H1 (cell line): ENCODE data around the gene TBX2. TPM values are rescaled to one million over a fixed set of nuclear protein-coding genes. Genes with fewer than 3 reads are reported as not detected.
"Not testable (repeated sequence)": the region's sequence is repeated elsewhere in the genome, so short reads cannot be mapped to it uniquely, and the experiment has no call there.

Experiments
- CTCF ChIA-PET: fragments of 300-600 bp; sonication (Branson Sonifier 250); formaldehyde crosslinking; loops from one replicate; lab custom pipeline; 2021; ENCODE audit not compliant: partially characterized antibody; lab: Charles Lee
- POLR2A ChIA-PET: fragments of 300-600 bp; sonication (Branson Sonifier 250); formaldehyde crosslinking; loops from one replicate; lab custom pipeline; 2021; ENCODE audit warnings: inconsistent platforms; ENCODE audit not compliant: partially characterized antibody; lab: Charles Lee
- DNase-seq, 2 experiments: peaks; one replicate each; pipeline versions ENCODE4 v3.0.0 to v3.0.0-alpha.2; 2010 to 2022; ENCODE audit warnings: low spot score in 2 of 2, low read depth in 1 of 2, mixed read lengths in 1 of 2
- FAIRE-seq: peaks from 2 replicates; lab custom pipeline; 2011; peaks lifted over from hg19 to GRCh38; lab: Jason Lieb, UNC
- H2AFZ ChIP-seq: 2 replicates; pipeline ENCODE4 v1.8.1; 2012; ENCODE audit warnings: low read length, inconsistent platforms
- H2AK5ac ChIP-seq: 2 replicates; pipeline ENCODE4 v1.6.1; 2013; ENCODE audit warnings: low read depth, low read length
- H2BK120ac ChIP-seq: replicated peaks from 2 replicates; pipeline ENCODE3; 2013; ENCODE audit warnings: low read depth, low read length, inconsistent platforms
- H2BK12ac ChIP-seq: 2 replicates; pipeline ENCODE4 v1.6.1; 2013; ENCODE audit warnings: low read depth, low read length
- H2BK15ac ChIP-seq: 2 replicates; pipeline ENCODE4 v1.6.1; 2013; ENCODE audit warnings: low read length
- H2BK20ac ChIP-seq: 2 replicates; pipeline ENCODE4 v1.6.1; 2013; ENCODE audit warnings: low read length
- H2BK5ac ChIP-seq: 2 replicates; pipeline ENCODE4 v1.6.1; 2013; ENCODE audit warnings: low read depth, low read length
- H3K14ac ChIP-seq: 2 replicates; pipeline ENCODE4 v1.6.1; 2013; ENCODE audit warnings: inconsistent platforms; ENCODE audit not compliant: insufficient read length
- H3K18ac ChIP-seq: 2 replicates; pipeline ENCODE4 v1.6.1; 2013; ENCODE audit warnings: low read length; ENCODE audit errors: extremely low read depth
- H3K23ac ChIP-seq: 2 replicates; pipeline ENCODE4 v1.6.1; 2013; ENCODE audit warnings: inconsistent platforms; ENCODE audit not compliant: insufficient read length
- H3K23me2 ChIP-seq: 2 replicates; pipeline ENCODE4 v1.6.1; 2013; ENCODE audit warnings: low read depth, low read length
- H3K27ac ChIP-seq: 2 replicates; pipeline ENCODE4 v1.6.1; 2011; ENCODE audit warnings: low read depth, low read length, inconsistent platforms
- H3K27me3 ChIP-seq, 4 experiments: replicated peaks in 1 of 4; 1 replicate in 1 of 4; 2 replicates in 3 of 4; pipeline versions ENCODE4 v1.6.1 to v1.8.1; 2011 to 2013; ENCODE audit warnings: low read length in 3 of 4, mild to moderate bottlenecking in 3 of 4, inconsistent platforms in 2 of 4, mixed read lengths in 2 of 4, moderate library complexity in 1 of 4; ENCODE audit not compliant: control insufficient read depth in 3 of 4, insufficient read depth in 3 of 4; ENCODE audit errors: extremely low read depth in 1 of 4
- H3K36me3 ChIP-seq, 4 experiments: 2 replicates each; pipeline versions ENCODE4 v1.6.1 to v1.8.1; 2011 to 2013; ENCODE audit warnings: mild to moderate bottlenecking in 4 of 4, low read length in 3 of 4, moderate library complexity in 2 of 4, control low read depth in 1 of 4, inconsistent platforms in 1 of 4; ENCODE audit not compliant: insufficient read depth in 4 of 4, control insufficient read depth in 2 of 4
- H3K4ac ChIP-seq: replicated peaks from 2 replicates; pipeline ENCODE3; 2013; ENCODE audit warnings: low read length, low read depth, mixed read lengths, inconsistent platforms; ENCODE audit not compliant: insufficient read length
- H3K4me1 ChIP-seq, 4 experiments: replicated peaks in 1 of 4; 1 replicate in 1 of 4; 2 replicates in 3 of 4; pipeline versions ENCODE4 v1.6.1 to v1.8.1; 2011 to 2013; ENCODE audit warnings: low read length in 3 of 4, inconsistent platforms in 2 of 4, mixed read lengths in 1 of 4; ENCODE audit not compliant: insufficient read depth in 4 of 4, control insufficient read depth in 3 of 4
- H3K4me2 ChIP-seq, 2 experiments: 2 replicates each; pipeline versions ENCODE4 v1.6.1 to v1.8.1; 2011 to 2013; ENCODE audit warnings: low read depth in 2 of 2, low read length in 2 of 2, control low read depth in 1 of 2, inconsistent platforms in 1 of 2, mild to moderate bottlenecking in 1 of 2; ENCODE audit not compliant: insufficient read depth in 1 of 2
- H3K4me3 ChIP-seq, 4 experiments: fragments of 200-600, 300-600 bp in 1 of 4; sonication (generic), shearing (Covaris generic), sonication (Bioruptor Twin) in 1 of 4; 2 replicates each; pipeline versions ENCODE4 v1.5.1 to v1.8.1; 2011 to 2016; ENCODE audit warnings: low read length in 4 of 4, low read depth in 3 of 4, control low read depth in 2 of 4, inconsistent platforms in 2 of 4, mild to moderate bottlenecking in 2 of 4, mixed read lengths in 1 of 4, moderate library complexity in 1 of 4; ENCODE audit not compliant: insufficient read depth in 2 of 4; ENCODE audit errors: extremely low read depth in 1 of 4
- H3K56ac ChIP-seq: replicated peaks from 2 replicates; pipeline ENCODE3; 2013; ENCODE audit warnings: low read depth, mild to moderate bottlenecking, mixed read lengths, low read length, inconsistent platforms; ENCODE audit not compliant: insufficient read length
- H3K79me1 ChIP-seq: 2 replicates; pipeline ENCODE4 v1.6.1; 2013; ENCODE audit warnings: low read depth, low read length, control low read depth
- H3K79me2 ChIP-seq, 2 experiments: 2 replicates each; pipeline versions ENCODE4 v1.6.1 to v1.8.1; 2012 to 2013; ENCODE audit warnings: low read length in 2 of 2, mild to moderate bottlenecking in 2 of 2, inconsistent platforms in 1 of 2; ENCODE audit not compliant: insufficient read depth in 2 of 2, control insufficient read depth in 1 of 2
- H3K9ac ChIP-seq, 4 experiments: replicated peaks in 1 of 4; 1 replicate in 1 of 4; 2 replicates in 3 of 4; pipeline versions ENCODE4 v1.6.1 to v1.8.1; 2011 to 2013; ENCODE audit warnings: low read depth in 3 of 4, low read length in 3 of 4, control low read depth in 2 of 4, mild to moderate bottlenecking in 2 of 4, moderate library complexity in 2 of 4, inconsistent platforms in 1 of 4; ENCODE audit errors: extremely low read depth in 1 of 4
- H3K9me3 ChIP-seq, 2 experiments: 2 replicates each; pipeline versions ENCODE4 v1.6.1 to v1.8.1; 2012 to 2013; ENCODE audit warnings: mild to moderate bottlenecking in 2 of 2, moderate library complexity in 2 of 2, control low read depth in 1 of 2, inconsistent platforms in 1 of 2, low read depth in 1 of 2, low read length in 1 of 2, mixed read lengths in 1 of 2; ENCODE audit not compliant: insufficient read depth in 2 of 2
- H4K20me1 ChIP-seq, 2 experiments: replicated peaks in 1 of 2; 2 replicates each; pipeline versions ENCODE3 to v1.8.1; 2011 to 2013; ENCODE audit warnings: inconsistent platforms in 2 of 2, low read length in 2 of 2, mild to moderate bottlenecking in 1 of 2; ENCODE audit not compliant: insufficient read depth in 2 of 2, control insufficient read depth in 1 of 2
- H4K5ac ChIP-seq: 2 replicates; pipeline ENCODE4 v1.6.1; 2013; ENCODE audit warnings: low read length, low read depth, mixed read lengths, inconsistent platforms; ENCODE audit not compliant: insufficient read length
- H4K8ac ChIP-seq: 2 replicates; pipeline ENCODE4 v1.8.0; 2013; ENCODE audit warnings: mild to moderate bottlenecking, moderate library complexity, low read length, inconsistent platforms; ENCODE audit not compliant: insufficient read depth; ENCODE audit errors: extremely low read depth
- H4K91ac ChIP-seq: replicated peaks from 2 replicates; pipeline ENCODE3; 2013; ENCODE audit warnings: low read length, mixed read lengths, inconsistent platforms; ENCODE audit not compliant: insufficient read length
- KDM4A ChIP-seq: IDR thresholded peaks from one replicate; pipeline ENCODE4 v1.7.1; 2012; ENCODE audit warnings: low read depth, mild to moderate bottlenecking, moderate library complexity, low read length, inconsistent platforms; ENCODE audit not compliant: severe bottlenecking
- SIN3A ChIP-seq, 2 experiments: IDR thresholded peaks in 1 of 2; conservative IDR thresholded peaks in 1 of 2; 2 replicates each; pipeline ENCODE4 v1.6.1; 2011 to 2012; ENCODE audit warnings: low read length in 2 of 2, improper control_type of control experiment in 1 of 2, low read depth in 1 of 2, mild to moderate bottlenecking in 1 of 2
- SIRT6 ChIP-seq: IDR thresholded peaks from one replicate; pipeline ENCODE4 v1.7.1; 2012; ENCODE audit warnings: low read length, inconsistent platforms
- SP4 ChIP-seq: IDR thresholded peaks from 2 replicates; pipeline ENCODE4 v1.6.1; 2012; ENCODE audit warnings: low read length, inconsistent platforms
- WGBS, 2 experiments: shearing (Covaris generic) in 1 of 2; methylation state at CpG; one replicate each; pipeline versions ENCODE4 v1.1.6 to v1.1.7; 2013 to 2015; ENCODE audit warnings: low lambda C conversion rate in 2 of 2, mixed read lengths in 2 of 2, inconsistent platforms in 1 of 2, low coverage in 1 of 2, missing lambda C conversion rate in 1 of 2; ENCODE audit not compliant: insufficient replicate concordance in 2 of 2, insufficient coverage in 1 of 2, insufficient read length in 1 of 2; ENCODE audit errors: extremely low coverage in 1 of 2, missing lambda C conversion rate in 1 of 2; 5-methylcytosine and 5-hydroxymethylcytosine counted together
- polyA plus RNA-seq, 7 experiments: library from polyadenylated mRNA; depleted of rRNA in 3 of 7; stranded (reverse) in 5 of 7; unstranded in 2 of 7; fragments of >200 nt in 5 of 7; fragments of 200-250 nt in 2 of 7; gene quantifications; 1 replicate in 5 of 7; 2 replicates in 1 of 7; 4 replicates in 1 of 7; pipeline versions ENCODE4 v1.2.1 to v1.2.3, GENCODE V29; 2011 to 2013; ENCODE audit warnings: missing spikeins in 2 of 7, mixed read lengths in 2 of 7
- total RNA-seq: library from RNA; stranded (reverse); fragmentation: NEBNext Ultra II Directional; extraction: Animal tissue kit (Norgen Biotek cat#: 25700); gene quantifications from 2 replicates; pipeline ENCODE4 v1.2.1, GENCODE V29; 2021
- TF ChIP-seq, protein P1 (sequence below): IDR thresholded peaks from 2 replicates; pipeline ENCODE4 v1.6.1; 2012; ENCODE audit warnings: low read length, inconsistent platforms
- TF ChIP-seq, protein P2 (sequence below): IDR thresholded peaks from 2 replicates; pipeline ENCODE4 v1.6.1; 2012; ENCODE audit warnings: inconsistent platforms

Gene TBX2
- total and polyA plus RNA-seq, 2 of the 8 experiments (the other 6 are each of a cell fraction or from before 2014, with no cell fraction given): not detected

DNA sequence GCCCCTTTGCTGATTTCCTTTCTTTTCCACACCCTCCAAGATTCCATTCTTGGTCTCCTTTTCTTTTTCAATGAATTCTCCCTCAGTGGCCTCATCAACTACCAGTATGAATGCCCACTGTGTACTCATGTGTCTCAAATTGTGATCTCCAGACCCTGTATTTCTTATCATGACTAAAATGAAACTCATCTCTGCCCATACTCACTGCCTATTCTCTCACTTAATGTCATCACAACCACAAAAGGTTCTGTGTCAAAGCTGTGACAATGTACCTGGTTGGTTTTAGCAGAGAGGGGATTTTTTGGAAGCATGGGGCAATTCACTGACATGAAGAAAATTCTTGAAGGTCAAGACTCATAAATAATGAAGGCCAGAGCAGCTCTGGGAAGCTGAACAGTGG is 41.1 kb downstream of the TBX2 start (continued):
- TF ChIP-seq, protein P1, sequence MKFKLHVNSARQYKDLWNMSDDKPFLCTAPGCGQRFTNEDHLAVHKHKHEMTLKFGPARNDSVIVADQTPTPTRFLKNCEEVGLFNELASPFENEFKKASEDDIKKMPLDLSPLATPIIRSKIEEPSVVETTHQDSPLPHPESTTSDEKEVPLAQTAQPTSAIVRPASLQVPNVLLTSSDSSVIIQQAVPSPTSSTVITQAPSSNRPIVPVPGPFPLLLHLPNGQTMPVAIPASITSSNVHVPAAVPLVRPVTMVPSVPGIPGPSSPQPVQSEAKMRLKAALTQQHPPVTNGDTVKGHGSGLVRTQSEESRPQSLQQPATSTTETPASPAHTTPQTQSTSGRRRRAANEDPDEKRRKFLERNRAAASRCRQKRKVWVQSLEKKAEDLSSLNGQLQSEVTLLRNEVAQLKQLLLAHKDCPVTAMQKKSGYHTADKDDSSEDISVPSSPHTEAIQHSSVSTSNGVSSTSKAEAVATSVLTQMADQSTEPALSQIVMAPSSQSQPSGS: no peak
- TF ChIP-seq SIRT6 (no peak), KDM4A (no peak), SP4 (no peak), SIN3A (conservative IDR thresholded peaks at IDR 0.05 in 1 of 2, IDR thresholded peaks at IDR 0.05 in 1 of 2; ENCODE audit: low read depth in 1 of 2, low read length in 2 of 2) (no peak)
- TF ChIP-seq, protein P2, sequence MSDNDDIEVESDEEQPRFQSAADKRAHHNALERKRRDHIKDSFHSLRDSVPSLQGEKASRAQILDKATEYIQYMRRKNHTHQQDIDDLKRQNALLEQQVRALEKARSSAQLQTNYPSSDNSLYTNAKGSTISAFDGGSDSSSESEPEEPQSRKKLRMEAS: no peak

DNA sequence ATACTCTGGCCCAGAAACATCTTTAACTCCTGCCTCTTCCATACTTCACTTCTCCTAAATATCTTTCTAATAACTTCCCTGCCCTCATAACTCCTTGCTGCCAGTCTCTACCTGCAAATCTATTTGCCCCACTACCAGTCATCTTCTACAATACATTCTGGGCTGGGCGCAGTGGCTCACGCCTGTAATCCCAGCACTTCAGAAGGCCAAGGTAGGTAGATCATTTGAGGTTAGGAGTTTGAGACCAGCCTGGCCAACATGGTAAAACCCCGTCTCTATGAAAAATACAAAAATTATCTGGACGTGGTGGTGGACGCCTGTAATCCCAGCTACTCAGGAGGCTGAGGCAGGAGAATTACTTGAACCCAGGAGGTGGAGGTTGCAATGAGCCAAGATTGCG is 41.9 kb downstream of the TBX2 start:
- H3K14ac ChIP-seq, H3K4me3 ChIP-seq, H3K4me1 ChIP-seq, H3K9ac ChIP-seq, DNase-seq, H2AFZ ChIP-seq, H3K27me3 ChIP-seq, H2BK120ac ChIP-seq, H3K79me1 ChIP-seq, H2BK20ac ChIP-seq, H4K91ac ChIP-seq, POLR2A ChIA-PET, H3K9me3 ChIP-seq, H3K4ac ChIP-seq, H2BK12ac ChIP-seq, H3K36me3 ChIP-seq, H2BK15ac ChIP-seq, H3K56ac ChIP-seq, H4K8ac ChIP-seq, H2AK5ac ChIP-seq, H4K20me1 ChIP-seq, H3K27ac ChIP-seq, H3K18ac ChIP-seq, H2BK5ac ChIP-seq, H4K5ac ChIP-seq, FAIRE-seq, H3K4me2 ChIP-seq, H3K79me2 ChIP-seq, H3K23ac ChIP-seq, H3K23me2 ChIP-seq: not testable (repeated sequence)
- CTCF ChIA-PET: interaction anchor here (3.9 kb wide), 1 partner anchor 9 kb away, joined by 19 read pairs; no protein-coding TSS in a partner anchor
- 75% methylated on average over 6 of the region's 6 CpGs; no CpG with 5 or more reads in 1 of the 2 experiments for WGBS, 2 experiments
